GM23248 (cell line): Measurements from ENCODE around the gene MRPL39. TPM values are rescaled to one million over a fixed set of nuclear protein-coding genes. Genes with fewer than 3 reads are reported as not detected.

Source experiments
- DNase-seq: peaks from one replicate; pipeline ENCODE4 v3.0.0-alpha.2; 2015
- H2AFZ ChIP-seq: fragments of 200-600 bp; sonication (generic); 2 replicates; pipeline ENCODE4 v1.6.1; 2016; ENCODE audit warnings: antibody characterized with exemption
- H3F3A ChIP-seq: fragments of 200-600 bp; sonication (generic); 2 replicates; pipeline ENCODE4 v1.6.1; 2016; ENCODE audit warnings: mild to moderate bottlenecking, antibody characterized with exemption, mixed run types; ENCODE audit not compliant: insufficient read depth
- H3K27ac ChIP-seq: fragments of 200-600 bp; sonication (generic); 2 replicates; pipeline ENCODE4 v1.5.1; 2016; ENCODE audit warnings: mild to moderate bottlenecking
- H3K27me3 ChIP-seq: fragments of 200-600 bp; sonication (generic); replicated peaks from 2 replicates; pipeline ENCODE4 v1.6.1; 2016; ENCODE audit warnings: mild to moderate bottlenecking; ENCODE audit not compliant: insufficient read depth
- H3K36me3 ChIP-seq: fragments of 200-600 bp; sonication (generic); 2 replicates; pipeline ENCODE4 v1.6.1; 2016; ENCODE audit warnings: low read depth, mild to moderate bottlenecking
- H3K4me1 ChIP-seq: fragments of 200-600 bp; sonication (generic); 2 replicates; pipeline ENCODE4 v1.6.1; 2016; ENCODE audit warnings: mild to moderate bottlenecking; ENCODE audit not compliant: insufficient read depth
- H3K4me2 ChIP-seq: fragments of 200-600 bp; sonication (generic); one replicate; pipeline ENCODE4 v1.6.1; 2016; ENCODE audit warnings: mild to moderate bottlenecking; ENCODE audit not compliant: unreplicated experiment
- H3K4me3 ChIP-seq: fragments of 200-600 bp; sonication (generic); 2 replicates; pipeline ENCODE4 v1.5.1; 2016; ENCODE audit warnings: mild to moderate bottlenecking
- H3K79me2 ChIP-seq: fragments of 200-600 bp; sonication (generic); 2 replicates; pipeline ENCODE4 v1.6.1; 2016; ENCODE audit warnings: mild to moderate bottlenecking; ENCODE audit not compliant: insufficient read depth
- H3K9ac ChIP-seq: fragments of 200-600 bp; sonication (generic); 2 replicates; pipeline ENCODE4 v1.6.1; 2016; ENCODE audit warnings: mild to moderate bottlenecking
- H3K9me2 ChIP-seq: fragments of 200-600 bp; sonication (generic); 2 replicates; pipeline ENCODE4 v1.6.1; 2016; ENCODE audit warnings: mixed run types, mild to moderate bottlenecking, moderate library complexity; ENCODE audit not compliant: insufficient read depth
- H3K9me3 ChIP-seq: fragments of 200-600 bp; sonication (generic); one replicate; pipeline ENCODE4 v1.6.1; 2017; ENCODE audit warnings: low read depth
- H4K20me1 ChIP-seq: fragments of 200-600 bp; sonication (generic); 2 replicates; pipeline ENCODE4 v1.6.0; 2016; ENCODE audit not compliant: insufficient read depth
- EZH2 ChIP-seq: fragments of 200-600 bp; sonication (generic); IDR thresholded peaks from 2 replicates; pipeline ENCODE4 v1.6.1; 2018; ENCODE audit warnings: antibody characterized with exemption, mild to moderate bottlenecking; ENCODE audit not compliant: insufficient read depth, poor library complexity, severe bottlenecking
- EZH2phosphoT487 ChIP-seq: fragments of 200-600 bp; sonication (generic); IDR thresholded peaks from 2 replicates; pipeline ENCODE4 v1.6.1; 2018; ENCODE audit warnings: antibody characterized with exemption, moderate library complexity, mild to moderate bottlenecking, low read depth; ENCODE audit not compliant: insufficient read depth
- WGBS, 2 experiments: methylation state at CpG; one replicate each; pipeline ENCODE4 v1.1.6; 2015 to 2017; ENCODE audit warnings: low lambda C conversion rate in 2 of 2, low coverage in 1 of 2; ENCODE audit errors: missing lambda C conversion rate in 2 of 2; 5-methylcytosine and 5-hydroxymethylcytosine counted together
- in situ Hi-C: fragments of 300-500 bp; cut with MboI; formaldehyde crosslinking; loops from 2 replicates; pipeline ENCODE4 v1.15.0; 2020
- polyA plus RNA-seq: library from polyadenylated mRNA; unstranded; fragments of >200 nt; fragmentation: Nextera tagmentation; extraction: Ambion mirVana; gene quantifications from 2 replicates; pipeline ENCODE4 v1.2.1, GENCODE V29; 2016
- total RNA-seq: library from RNA; depleted of rRNA; stranded (reverse); fragments of >200 nt; shearing (Covaris generic); gene quantifications from 2 replicates; pipeline ENCODE4 v1.2.3, GENCODE V29; 2014

Gene MRPL39
- total and polyA plus RNA-seq, 2 experiments from 2014 or later = 24.4 to 50.5 TPM

- peak overlapping the region; percentile 80 for H3K9ac ChIP-seq
Measured at GRCh38 chr21:25561668-25562641, 45.3 kb downstream of the MRPL39 start.

GRCh38 chr21:25560891-25561290 is 46.4 kb downstream of the MRPL39 start:
- H3K27ac ChIP-seq = no peak overlapping the region
- DNase-seq = no peak
- no peaks in the 10 kb centered on the region for H3K9me2 ChIP-seq
- peak overlapping the region; percentile 89 for H2AFZ ChIP-seq
- H4K20me1 ChIP-seq = no peaks in the 10 kb centered on the region
- 0 out of 2 replicates have a peak, but pooled peaks cover 14% of the 10 kb centered on the region for H3K4me1 ChIP-seq
- in situ Hi-C loops = no loop called here
- peak overlapping the region; percentile 80 for H3K9ac ChIP-seq
- 45 to 48% methylated on average over 3 of the region's 3 CpGs for WGBS, 2 experiments
- no peak for TF ChIP-seq EZH2phosphoT487
- TF ChIP-seq EZH2 = no peak
- peak overlapping the region; percentile 87 for H3K4me2 ChIP-seq
- H3K27me3 ChIP-seq = no peaks in the 10 kb centered on the region
- H3K79me2 ChIP-seq = peaks cover 34% of the 10 kb centered on the region
- no peaks in the 10 kb centered on the region; the same call in 1 of the 2 replicates for H3K36me3 ChIP-seq
- no peaks in the 10 kb centered on the region for H3K9me3 ChIP-seq
- no peaks in the 10 kb centered on the region for H3F3A ChIP-seq
- H3K4me3 ChIP-seq = peak overlapping the region; percentile 79

More at GRCh38 chr21:25561668-25562641, 45.3 kb downstream of the MRPL39 start:
- DNase-seq = peak; percentile 86
- TF ChIP-seq EZH2phosphoT487 (no peak), EZH2 (no peak)
- H3K27ac ChIP-seq = peak overlapping the region; percentile 23
- peak overlapping the region; percentile 89 for H2AFZ ChIP-seq
- no peaks in the 10 kb centered on the region for H3K9me3 ChIP-seq
- in situ Hi-C loops = no loop called here
- 0 out of 2 replicates have a peak, but pooled peaks cover 14% of the 10 kb centered on the region for H3K4me1 ChIP-seq
- no peaks in the 10 kb centered on the region for H3K9me2 ChIP-seq
- 1 to 2% methylated on average over 69 to 74 of the region's 74 CpGs for WGBS, 2 experiments
- H3K79me2 ChIP-seq = peaks cover 45% of the 10 kb centered on the region
- no peaks in the 10 kb centered on the region; the same call in 1 of the 2 replicates for H3K36me3 ChIP-seq
- no peaks in the 10 kb centered on the region for H4K20me1 ChIP-seq
- no peaks in the 10 kb centered on the region for H3F3A ChIP-seq
- peak overlapping the region; percentile 87 for H3K4me2 ChIP-seq
- no peaks in the 10 kb centered on the region for H3K27me3 ChIP-seq
- H3K4me3 ChIP-seq = peak overlapping the region; percentile 79

DNA sequence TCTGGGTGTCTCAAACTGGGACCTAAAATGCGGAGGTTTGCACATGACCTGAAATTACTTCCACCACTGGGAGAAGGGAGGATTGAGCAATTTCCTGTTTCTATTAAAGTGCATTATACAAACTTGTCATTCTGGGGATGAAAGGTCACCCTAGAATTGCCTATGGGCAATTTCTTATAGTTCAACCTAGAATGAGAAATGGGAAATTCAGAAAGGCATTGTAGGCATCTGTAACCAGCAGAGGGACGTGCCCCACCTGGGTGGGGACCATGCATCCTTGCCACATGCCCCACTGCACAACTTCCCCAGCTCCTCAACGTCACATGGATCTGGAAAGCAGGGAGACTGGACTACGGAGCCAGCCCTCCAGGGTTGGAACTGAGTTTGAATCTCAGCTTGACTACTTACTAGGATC is 47.0 kb downstream of the MRPL39 start:
- in situ Hi-C loops = no loop called here
- Histone ChIP-seq H3K9me2 (no peaks in the 10 kb centered on the region), H3K27ac (no peak overlapping the region), H3K79me2 (peaks cover 28% of the 10 kb centered on the region), H3K9me3 (no peaks in the 10 kb centered on the region), H4K20me1 (no peaks in the 10 kb centered on the region), H3K4me2 (no peak overlapping the region), H3K4me1 (0 out of 2 replicates have a peak, but pooled peaks cover 14% of the 10 kb centered on the region), H3K4me3 (no peak overlapping the region), H2AFZ (no peak overlapping the region), H3K36me3 (no peaks in the 10 kb centered on the region), H3K27me3 (no peaks in the 10 kb centered on the region), H3K9ac (no peak overlapping the region), H3F3A (no peaks in the 10 kb centered on the region)
- no peak for DNase-seq
- TF ChIP-seq EZH2 = no peak
- TF ChIP-seq EZH2phosphoT487 = no peak
- 98 to 100% methylated on average over 4 of the region's 4 CpGs for WGBS, 2 experiments

DNA sequence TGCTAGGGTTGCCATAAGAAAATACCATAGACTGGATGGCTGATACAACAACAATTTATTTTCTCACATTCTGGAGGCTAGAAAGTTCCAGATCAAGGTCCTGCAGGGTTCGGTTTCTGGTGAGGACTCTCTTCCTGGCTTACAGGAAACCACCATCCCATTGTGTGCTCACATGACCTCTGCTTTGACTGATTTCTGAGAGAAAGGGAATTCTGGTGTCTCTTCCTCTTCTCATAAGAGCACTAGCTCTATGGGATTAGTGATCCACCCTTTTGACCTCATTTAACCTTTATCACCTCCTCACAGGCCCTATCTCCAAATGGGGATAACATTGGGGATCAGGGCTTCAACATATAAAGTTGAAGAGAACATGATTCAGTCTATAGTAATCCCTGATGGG is 47.5 kb downstream of the MRPL39 start:
- no peak overlapping the region for H2AFZ ChIP-seq
- H3K79me2 ChIP-seq = peaks cover 24% of the 10 kb centered on the region
- H3K9ac ChIP-seq = no peak overlapping the region
- no peaks in the 10 kb centered on the region for H3K36me3 ChIP-seq
- no peak for TF ChIP-seq EZH2phosphoT487
- TF ChIP-seq EZH2 = no peak
- in situ Hi-C loops = no loop called here
- no peaks in the 10 kb centered on the region for H3K27me3 ChIP-seq
- H3K9me2 ChIP-seq = no peaks in the 10 kb centered on the region
- no peak overlapping the region for H3K27ac ChIP-seq
- H3F3A ChIP-seq = no peaks in the 10 kb centered on the region
- H3K4me3 ChIP-seq = no peak overlapping the region
- H3K4me1 ChIP-seq = 0 out of 2 replicates have a peak, but pooled peaks cover 14% of the 10 kb centered on the region
- H4K20me1 ChIP-seq = no peaks in the 10 kb centered on the region
- DNase-seq = no peak
- 100% methylated on average over 1 of the region's 1 CpG for WGBS, 2 experiments
- H3K9me3 ChIP-seq = no peaks in the 10 kb centered on the region
- H3K4me2 ChIP-seq = no peak overlapping the region
